DND-41 (cell line): ENCODE results near the gene SLC6A9.

Experiments used
- ATAC-seq: fragments of 200-7000 bp; cut with Tn5 transposase; 3 replicates; pipeline ENCODE4 v1.9.1; 2021; ENCODE audit warnings: low read depth; ENCODE audit not compliant: insufficient read depth
- DNase-seq: peaks from one replicate; pipeline ENCODE4 v3.0.0-alpha.2; 2020
- H2AFZ ChIP-seq: 2 replicates; pipeline ENCODE4 v1.6.0; 2012; ENCODE audit warnings: low read depth, low read length
- H3K27ac ChIP-seq: 2 replicates; pipeline ENCODE4 v1.5.1; 2012; ENCODE audit warnings: low read length, inconsistent platforms
- H3K27me3 ChIP-seq: fragments of 200-600 bp; sonication (generic); 2 replicates; pipeline ENCODE4 v1.6.0; 2012; ENCODE audit warnings: low read length, mild to moderate bottlenecking, inconsistent platforms; ENCODE audit not compliant: insufficient read depth, poor library complexity
- H3K36me3 ChIP-seq: 2 replicates; pipeline ENCODE4 v1.5.1; 2012; ENCODE audit warnings: low read length, inconsistent platforms; ENCODE audit not compliant: insufficient read depth
- H3K4me1 ChIP-seq: 2 replicates; pipeline ENCODE4 v1.5.1; 2012; ENCODE audit warnings: mild to moderate bottlenecking, low read length; ENCODE audit not compliant: insufficient read depth
- H3K4me2 ChIP-seq: 2 replicates; pipeline ENCODE4 v1.6.0; 2012; ENCODE audit warnings: mild to moderate bottlenecking, moderate library complexity, low read length, inconsistent platforms; ENCODE audit not compliant: insufficient read depth
- H3K4me3 ChIP-seq, 2 experiments: fragments of 200-600 bp in 1 of 2; shearing (Covaris generic) in 1 of 2; 2 replicates each; pipeline ENCODE4 v1.5.1; 2012 to 2016; ENCODE audit warnings: inconsistent platforms in 2 of 2, low read length in 2 of 2, mild to moderate bottlenecking in 2 of 2, low read depth in 1 of 2, moderate library complexity in 1 of 2
- H3K79me2 ChIP-seq: 2 replicates; pipeline ENCODE4 v1.6.0; 2012; ENCODE audit warnings: low read length, inconsistent platforms; ENCODE audit not compliant: insufficient read depth
- H3K9ac ChIP-seq: 2 replicates; pipeline ENCODE4 v1.6.0; 2012; ENCODE audit warnings: low read depth, mild to moderate bottlenecking, inconsistent platforms, low read length, moderate library complexity
- H3K9me3 ChIP-seq: 2 replicates; pipeline ENCODE4 v1.5.1; 2012; ENCODE audit warnings: low read length, moderate library complexity, mild to moderate bottlenecking, inconsistent platforms; ENCODE audit not compliant: insufficient read depth, severe bottlenecking
- H4K20me1 ChIP-seq: 2 replicates; pipeline ENCODE4 v1.6.0; 2012; ENCODE audit warnings: low read length; ENCODE audit not compliant: insufficient read depth
- EZH2 ChIP-seq: IDR thresholded peaks from 3 replicates; pipeline ENCODE4 v1.6.1; 2012; ENCODE audit warnings: borderline replicate concordance, low read depth, mild to moderate bottlenecking, moderate library complexity, low read length, inconsistent platforms; ENCODE audit not compliant: severe bottlenecking
- TF ChIP-seq, protein P1 (sequence below): IDR thresholded peaks from 2 replicates; pipeline ENCODE4 v1.5.1; 2012; ENCODE audit warnings: borderline replicate concordance, low read length, moderate library complexity, mild to moderate bottlenecking; ENCODE audit not compliant: poor library complexity, severe bottlenecking; ENCODE audit errors: extremely low read depth

Gene SLC6A9

DNA sequence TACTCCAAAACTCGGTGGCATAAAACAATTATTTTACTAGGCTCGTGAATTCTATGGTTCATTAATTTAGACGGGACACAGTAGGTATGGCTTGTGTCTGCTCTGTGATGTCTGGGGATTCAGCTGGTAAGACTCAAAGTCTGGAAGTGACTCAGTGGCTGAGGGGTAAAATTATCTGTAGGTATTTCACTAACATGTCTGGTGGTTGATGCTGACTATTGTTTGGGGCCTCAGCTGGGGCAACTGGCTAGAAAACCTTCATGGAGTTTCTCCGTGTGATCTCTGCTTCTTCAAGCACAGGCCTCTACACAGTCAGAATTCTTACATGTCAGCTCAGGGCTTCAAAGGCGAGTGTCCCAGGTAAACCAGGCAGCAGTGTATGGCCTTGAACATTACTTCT lies 46.2 kb upstream of the SLC6A9 start:
- no peak overlapping the region for H3K4me3 ChIP-seq
- no peak overlapping the region for H3K27ac ChIP-seq
- peaks cover 16% of the 10 kb centered on the region for H3K27me3 ChIP-seq
- no peaks in the 10 kb centered on the region for H3K9me3 ChIP-seq
- no peaks in the 10 kb centered on the region for H3K79me2 ChIP-seq
- H2AFZ ChIP-seq, result no peak overlapping the region
- H3K4me1 ChIP-seq, result no peaks in the 10 kb centered on the region
- no peak overlapping the region for H3K9ac ChIP-seq
- TF ChIP-seq, protein P1, sequence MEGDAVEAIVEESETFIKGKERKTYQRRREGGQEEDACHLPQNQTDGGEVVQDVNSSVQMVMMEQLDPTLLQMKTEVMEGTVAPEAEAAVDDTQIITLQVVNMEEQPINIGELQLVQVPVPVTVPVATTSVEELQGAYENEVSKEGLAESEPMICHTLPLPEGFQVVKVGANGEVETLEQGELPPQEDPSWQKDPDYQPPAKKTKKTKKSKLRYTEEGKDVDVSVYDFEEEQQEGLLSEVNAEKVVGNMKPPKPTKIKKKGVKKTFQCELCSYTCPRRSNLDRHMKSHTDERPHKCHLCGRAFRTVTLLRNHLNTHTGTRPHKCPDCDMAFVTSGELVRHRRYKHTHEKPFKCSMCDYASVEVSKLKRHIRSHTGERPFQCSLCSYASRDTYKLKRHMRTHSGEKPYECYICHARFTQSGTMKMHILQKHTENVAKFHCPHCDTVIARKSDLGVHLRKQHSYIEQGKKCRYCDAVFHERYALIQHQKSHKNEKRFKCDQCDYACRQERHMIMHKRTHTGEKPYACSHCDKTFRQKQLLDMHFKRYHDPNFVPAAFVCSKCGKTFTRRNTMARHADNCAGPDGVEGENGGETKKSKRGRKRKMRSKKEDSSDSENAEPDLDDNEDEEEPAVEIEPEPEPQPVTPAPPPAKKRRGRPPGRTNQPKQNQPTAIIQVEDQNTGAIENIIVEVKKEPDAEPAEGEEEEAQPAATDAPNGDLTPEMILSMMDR, result no peak
- no peak for TF ChIP-seq EZH2
- no peaks in the 10 kb centered on the region for H4K20me1 ChIP-seq
- H3K4me2 ChIP-seq, result no peak overlapping the region
- H3K36me3 ChIP-seq, result no peaks in the 10 kb centered on the region
- DNase-seq (no peak), ATAC-seq (no peak)

DNA sequence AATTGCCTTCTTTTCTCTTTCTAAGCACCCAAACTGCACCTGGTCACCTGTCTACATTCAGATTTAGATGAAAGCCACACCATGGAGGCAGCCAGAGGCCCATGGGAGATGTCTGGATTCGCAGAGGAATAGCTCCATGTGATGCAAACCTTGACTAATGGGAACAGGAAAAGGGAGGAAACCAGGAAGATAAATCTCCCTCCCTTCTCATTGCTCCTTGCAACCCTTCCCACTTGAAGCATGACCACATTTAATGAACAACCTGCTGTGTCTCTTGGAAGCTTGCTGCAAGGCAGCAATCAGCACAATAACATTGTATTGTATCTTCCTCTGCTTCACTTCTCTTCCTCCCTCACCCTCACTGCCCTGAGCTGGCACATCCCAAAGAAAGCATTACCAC lies 44.8 kb upstream of the SLC6A9 start:
- H3K27ac ChIP-seq, result no peak overlapping the region
- no peaks in the 10 kb centered on the region for H4K20me1 ChIP-seq
- DNase-seq (no peak), ATAC-seq (no peak)
- H3K4me3 ChIP-seq, result no peak overlapping the region
- no peaks in the 10 kb centered on the region for H3K36me3 ChIP-seq
- H2AFZ ChIP-seq, result no peak overlapping the region
- no peaks in the 10 kb centered on the region for H3K4me1 ChIP-seq
- no peaks in the 10 kb centered on the region for H3K9me3 ChIP-seq
- no peak for TF ChIP-seq EZH2
- TF ChIP-seq, protein P1, result no peak
- no peak overlapping the region for H3K4me2 ChIP-seq
- H3K27me3 ChIP-seq, result peaks cover 11% of the 10 kb centered on the region
- H3K9ac ChIP-seq, result no peak overlapping the region
- no peaks in the 10 kb centered on the region for H3K79me2 ChIP-seq

DNA sequence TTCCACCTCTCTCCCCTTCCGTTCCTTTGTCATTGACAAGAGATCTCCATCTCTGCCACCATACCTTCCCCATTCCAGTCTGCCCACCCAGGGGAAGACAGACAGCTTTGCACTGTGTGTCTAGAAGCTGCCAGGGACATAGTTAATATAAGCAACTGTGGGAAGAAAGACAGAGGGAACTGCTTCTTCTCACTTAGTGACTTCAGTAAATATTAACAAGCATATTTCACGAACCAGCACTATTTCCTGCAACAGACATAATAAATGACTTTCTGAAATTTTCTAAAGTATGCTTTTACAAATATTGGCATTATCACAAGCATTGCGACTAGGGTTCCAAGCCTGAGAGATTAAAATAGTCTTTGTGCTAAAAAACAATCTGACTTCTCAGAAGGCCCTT lies 43.2 kb upstream of the SLC6A9 start:
- no peak for DNase-seq
- no peaks in the 10 kb centered on the region for H3K4me1 ChIP-seq
- H3K36me3 ChIP-seq, result no peaks in the 10 kb centered on the region
- H3K4me2 ChIP-seq, result no peak overlapping the region
- ATAC-seq, result no peak
- H3K9ac ChIP-seq, result no peak overlapping the region
- H2AFZ ChIP-seq, result no peak overlapping the region
- H4K20me1 ChIP-seq, result no peaks in the 10 kb centered on the region
- H3K9me3 ChIP-seq, result no peaks in the 10 kb centered on the region
- no peak overlapping the region for H3K4me3 ChIP-seq
- TF ChIP-seq, protein P1, result no peak
- TF ChIP-seq EZH2, result no peak
- H3K27ac ChIP-seq, result no peak overlapping the region
- H3K27me3 ChIP-seq, result peaks cover 11% of the 10 kb centered on the region
- H3K79me2 ChIP-seq, result no peaks in the 10 kb centered on the region

DNA sequence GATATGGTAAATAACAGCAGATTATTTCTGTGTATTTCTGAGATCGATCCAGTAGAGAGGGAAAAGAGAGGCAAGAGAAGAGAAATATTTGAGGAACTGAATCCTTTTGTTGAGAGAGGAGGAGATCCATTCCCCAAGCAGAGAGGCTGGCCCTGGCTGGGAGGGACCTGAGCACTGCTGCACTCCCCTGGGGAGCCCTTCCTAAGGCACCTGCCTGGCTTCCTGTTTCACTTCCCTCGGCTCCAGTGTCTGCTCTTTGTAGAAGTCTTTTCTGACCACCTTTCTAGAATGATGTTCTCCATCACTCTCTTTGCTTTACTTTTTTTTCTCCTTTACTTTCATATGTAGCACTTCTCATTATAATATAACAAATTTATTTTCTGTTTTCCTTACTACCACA lies 42.3 kb upstream of the SLC6A9 start:
- Histone ChIP-seq H2AFZ (no peak overlapping the region), H3K4me2 (no peak overlapping the region)
- no peak for ATAC-seq

More for the DNA sequence above, 42.3 kb upstream of the SLC6A9 start:
- Histone ChIP-seq H3K9ac (no peak overlapping the region), H4K20me1 (no peaks in the 10 kb centered on the region), H3K9me3 (no peaks in the 10 kb centered on the region), H3K4me1 (no peaks in the 10 kb centered on the region), H3K27me3 (peaks cover 11% of the 10 kb centered on the region), H3K27ac (no peak overlapping the region), H3K4me3 (no peak overlapping the region), H3K36me3 (no peaks in the 10 kb centered on the region), H3K79me2 (no peaks in the 10 kb centered on the region)
- no peak for DNase-seq
- TF ChIP-seq EZH2, result no peak
- TF ChIP-seq, protein P1, result no peak
